Measurements from ENCODE around the gene FNDC3A.

GRCh38 chr13:49251326-49251725 is 275.6 kb downstream of the FNDC3A start:
- TF ChIP-seq CTCF (conservative IDR thresholded peaks at IDR 0.05) (no peak), EZH2 (IDR thresholded peaks at IDR 0.05; ENCODE audit: low read depth) (no peak)

All from PC-9 (cell line).